ENCODE measurements around the gene ITGB7.

Gene ITGB7

DNA sequence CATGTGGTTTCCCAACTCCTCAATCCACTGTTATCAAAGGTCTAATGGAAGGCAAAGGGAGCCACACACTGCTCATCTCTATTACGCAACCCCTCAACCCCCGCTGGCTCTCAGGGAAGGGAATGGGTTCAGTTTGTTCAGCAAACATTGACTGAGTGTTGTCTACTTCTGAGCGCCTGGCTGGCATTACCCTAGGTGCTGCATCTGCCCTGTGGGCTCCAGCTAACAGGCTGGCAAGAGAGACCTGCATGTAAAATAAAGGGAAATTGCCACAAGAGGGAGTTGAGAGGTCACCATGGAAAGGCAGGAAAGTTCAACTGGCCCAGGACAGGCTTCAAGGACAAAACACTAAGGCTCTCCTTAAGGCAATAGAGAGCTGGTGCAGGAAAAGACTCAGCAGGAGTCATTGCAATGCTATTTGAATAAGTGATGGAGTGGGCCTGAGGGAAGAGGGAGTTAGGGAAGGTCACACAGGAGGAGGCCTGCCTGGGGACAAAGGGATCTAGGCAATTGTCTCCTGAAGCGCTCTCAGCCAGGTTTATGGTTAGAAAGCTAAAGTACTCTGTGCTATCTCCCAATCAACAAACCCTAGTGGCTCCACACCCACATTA, 32.1 kb downstream of the ITGB7 start:
- in situ Hi-C loops (cut with HindIII; ENCODE audit: low sequenced_read_pairs): loop anchor here (5.0 kb wide), 2 partner anchors 108 to 122 kb away; partner anchors contain the start of genes MYG1 and PFDN5
- DNase-seq (ENCODE audit: low read depth): no peak
- TF ChIP-seq, protein P1, sequence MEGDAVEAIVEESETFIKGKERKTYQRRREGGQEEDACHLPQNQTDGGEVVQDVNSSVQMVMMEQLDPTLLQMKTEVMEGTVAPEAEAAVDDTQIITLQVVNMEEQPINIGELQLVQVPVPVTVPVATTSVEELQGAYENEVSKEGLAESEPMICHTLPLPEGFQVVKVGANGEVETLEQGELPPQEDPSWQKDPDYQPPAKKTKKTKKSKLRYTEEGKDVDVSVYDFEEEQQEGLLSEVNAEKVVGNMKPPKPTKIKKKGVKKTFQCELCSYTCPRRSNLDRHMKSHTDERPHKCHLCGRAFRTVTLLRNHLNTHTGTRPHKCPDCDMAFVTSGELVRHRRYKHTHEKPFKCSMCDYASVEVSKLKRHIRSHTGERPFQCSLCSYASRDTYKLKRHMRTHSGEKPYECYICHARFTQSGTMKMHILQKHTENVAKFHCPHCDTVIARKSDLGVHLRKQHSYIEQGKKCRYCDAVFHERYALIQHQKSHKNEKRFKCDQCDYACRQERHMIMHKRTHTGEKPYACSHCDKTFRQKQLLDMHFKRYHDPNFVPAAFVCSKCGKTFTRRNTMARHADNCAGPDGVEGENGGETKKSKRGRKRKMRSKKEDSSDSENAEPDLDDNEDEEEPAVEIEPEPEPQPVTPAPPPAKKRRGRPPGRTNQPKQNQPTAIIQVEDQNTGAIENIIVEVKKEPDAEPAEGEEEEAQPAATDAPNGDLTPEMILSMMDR (IDR thresholded peaks at IDR 0.05; ENCODE audit: low read depth, low read length, missing control alignments): peak; percentile 20
- H3K4me3 ChIP-seq (ENCODE audit: low read depth, low read length): no peak overlapping the region

DNA sequence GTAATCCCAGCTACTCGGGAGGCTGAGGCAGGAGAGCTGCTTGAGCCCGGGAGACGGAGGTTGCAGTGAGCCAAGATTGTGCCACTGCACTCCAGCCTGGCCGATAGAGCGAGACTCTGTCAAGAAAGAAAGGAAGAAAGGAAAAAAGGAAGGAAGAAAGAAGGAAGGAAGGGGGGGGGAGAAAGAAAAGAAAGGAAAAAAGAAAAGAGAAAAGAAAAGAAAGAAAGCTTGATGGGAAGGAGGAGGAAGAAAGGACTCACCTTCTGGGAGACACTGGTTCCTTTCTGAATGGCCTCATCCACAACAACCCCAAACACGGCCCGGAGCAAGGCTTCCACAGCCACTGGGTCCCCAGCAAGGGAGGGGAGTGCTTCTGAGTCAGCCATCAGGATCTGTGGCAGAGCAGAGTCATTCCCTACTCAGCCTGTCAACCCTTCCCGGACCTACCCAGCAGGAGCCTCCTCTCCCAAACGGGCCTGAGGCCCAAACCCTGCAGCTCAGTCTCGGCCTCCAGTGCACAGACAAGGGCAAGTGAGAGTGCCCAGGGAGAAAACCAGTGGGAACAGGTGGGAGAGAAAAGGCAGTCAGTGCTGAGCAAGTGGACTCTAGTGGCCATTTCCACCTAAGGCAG, 33.9 kb downstream of the ITGB7 start:
- DNase-seq (ENCODE audit: low read depth): no peak
- in situ Hi-C loops (cut with HindIII; ENCODE audit: low sequenced_read_pairs): loop anchor here (5.0 kb wide), 2 partner anchors 106 to 124 kb away; partner anchors contain the start of genes MYG1 and PFDN5
- no peak overlapping the region for H3K4me3 ChIP-seq (ENCODE audit: low read depth, low read length)
- TF ChIP-seq, protein P1 (IDR thresholded peaks at IDR 0.05; ENCODE audit: low read depth, low read length, missing control alignments): no peak

DNA sequence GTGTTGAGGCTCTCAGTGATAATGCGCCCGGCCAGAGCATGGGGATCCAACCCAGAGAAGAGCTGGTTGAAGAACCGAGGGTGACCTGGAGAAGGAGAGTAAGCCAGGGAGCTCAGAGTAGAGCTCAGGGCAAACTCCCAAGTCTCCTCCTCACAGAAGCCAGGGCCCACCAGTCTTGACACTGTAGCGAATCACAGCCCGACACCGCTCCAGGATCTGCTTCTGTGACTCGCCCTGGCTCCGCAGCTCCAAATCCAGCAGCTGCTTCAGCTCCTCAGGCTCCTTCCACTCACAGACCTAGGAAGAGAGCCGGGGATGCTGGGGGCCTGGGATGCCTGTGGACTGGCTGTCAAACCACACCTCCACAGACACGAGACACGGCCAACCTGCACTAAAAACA, 34.7 kb downstream of the ITGB7 start:
- no peak overlapping the region for H3K4me3 ChIP-seq (ENCODE audit: low read depth, low read length)
- no peak for DNase-seq (ENCODE audit: low read depth)
- in situ Hi-C loops (cut with HindIII; ENCODE audit: low sequenced_read_pairs): loop anchor here (5.0 kb wide), 2 partner anchors 105 to 125 kb away; partner anchors contain the start of genes MYG1 and PFDN5
- TF ChIP-seq, protein P1 (IDR thresholded peaks at IDR 0.05; ENCODE audit: low read depth, low read length, missing control alignments): no peak

DNA sequence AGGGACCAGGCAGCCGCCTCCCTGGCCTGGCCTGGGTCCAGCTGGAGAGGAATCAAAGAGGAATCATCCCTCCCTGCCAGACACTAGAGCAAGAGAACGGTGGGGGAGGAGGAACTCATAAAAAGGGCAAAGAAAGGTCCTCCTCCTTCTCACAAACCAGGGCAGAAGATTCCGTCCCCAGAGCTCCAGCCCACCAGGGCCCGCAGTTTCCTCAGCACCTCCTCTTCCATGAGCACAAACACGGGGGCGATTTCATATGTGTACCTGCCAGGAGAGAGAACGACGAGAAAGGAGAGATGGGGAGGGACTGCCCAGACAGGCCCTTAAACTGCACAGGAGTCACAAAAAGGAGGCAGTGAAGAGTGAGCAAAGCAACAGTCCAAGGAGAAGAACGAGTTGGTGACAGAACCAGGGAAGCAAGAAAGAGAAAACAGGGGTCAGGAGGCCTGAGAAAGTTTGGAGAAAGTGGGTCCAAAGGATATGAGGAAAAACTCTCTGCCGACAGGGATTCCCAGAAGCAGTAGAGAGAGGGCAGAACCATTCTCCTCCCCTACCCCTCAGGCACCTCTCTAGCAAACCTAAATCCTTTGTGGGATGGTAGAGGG, 35.2 kb downstream of the ITGB7 start:
- in situ Hi-C loops (cut with HindIII; ENCODE audit: low sequenced_read_pairs): loop anchor here (5.0 kb wide), 2 partner anchors 105 to 125 kb away; partner anchors contain the start of genes MYG1 and PFDN5
- no peak overlapping the region for H3K4me3 ChIP-seq (ENCODE audit: low read depth, low read length)
- no peak for DNase-seq (ENCODE audit: low read depth)
- TF ChIP-seq, protein P1 (IDR thresholded peaks at IDR 0.05; ENCODE audit: low read depth, low read length, missing control alignments): no peak

DNA sequence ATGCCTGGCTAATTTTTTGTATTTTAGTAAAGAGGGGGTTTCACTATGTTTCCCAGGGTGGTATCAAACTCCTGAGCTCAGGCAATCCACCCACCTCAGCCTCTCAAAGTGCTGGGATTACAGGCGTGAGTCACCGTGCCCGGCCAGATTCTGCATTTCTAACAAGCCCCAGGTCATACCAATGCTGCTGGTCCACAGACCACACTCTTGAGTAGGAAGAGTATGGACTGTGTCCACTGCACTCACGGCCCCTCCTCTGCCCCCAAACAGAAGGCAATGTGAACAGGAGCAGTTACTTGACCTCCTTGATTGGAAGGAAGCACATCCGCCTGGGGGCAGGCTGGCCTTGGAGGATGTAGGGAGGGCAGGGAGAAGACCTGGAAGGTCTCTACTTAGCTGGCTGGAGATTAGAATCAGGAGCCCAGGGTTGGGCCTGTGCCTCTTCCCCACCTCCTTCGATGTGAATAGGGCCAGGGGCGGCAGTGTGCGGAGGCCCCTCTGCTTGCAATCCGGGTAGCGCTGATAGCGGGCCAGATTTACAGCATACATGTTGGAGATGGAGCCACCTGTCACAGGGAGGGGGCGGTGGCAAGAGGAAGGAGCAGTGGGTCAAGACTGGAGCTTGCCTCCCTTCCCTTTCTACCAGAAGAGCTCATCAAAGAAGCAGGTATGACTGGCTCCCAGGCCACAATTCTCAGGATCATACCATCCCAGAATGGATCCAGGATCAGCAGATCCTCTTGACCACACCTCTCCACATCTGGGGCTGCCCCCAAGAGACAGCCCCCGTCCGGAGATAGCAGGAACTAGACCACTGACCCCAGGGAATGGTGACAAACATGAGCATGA, 36.0 kb downstream of the ITGB7 start:
- DNase-seq (ENCODE audit: low read depth): no peak
- in situ Hi-C loops (cut with HindIII; ENCODE audit: low sequenced_read_pairs): loop anchor here (5.0 kb wide), 2 partner anchors 104 to 126 kb away; partner anchors contain the start of genes MYG1 and PFDN5
- no peak overlapping the region for H3K4me3 ChIP-seq (ENCODE audit: low read depth, low read length)
- TF ChIP-seq, protein P1 (IDR thresholded peaks at IDR 0.05; ENCODE audit: low read depth, low read length, missing control alignments): no peak

DNA sequence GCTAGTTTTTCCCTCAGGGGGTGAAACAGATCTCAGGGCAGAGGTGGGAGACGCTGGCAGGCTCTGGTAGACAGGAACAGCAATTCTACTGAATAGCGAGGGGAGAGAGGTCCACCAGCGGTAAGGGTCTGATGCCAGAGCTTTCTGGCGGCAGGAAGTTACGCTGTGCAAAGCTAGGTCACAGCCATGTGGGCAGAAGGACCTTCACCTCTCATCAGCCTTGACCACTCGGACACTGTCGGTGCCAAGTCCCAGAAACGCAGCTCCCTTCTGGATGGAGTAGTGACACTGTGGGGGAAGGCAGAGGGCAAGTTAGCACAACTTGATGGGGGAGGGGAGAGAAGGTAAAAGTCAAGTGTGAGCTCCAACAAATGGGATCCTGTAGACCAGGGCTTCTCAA, 36.8 kb downstream of the ITGB7 start:
- in situ Hi-C loops (cut with HindIII; ENCODE audit: low sequenced_read_pairs): loop anchor here (5.0 kb wide), 2 partner anchors 103 to 127 kb away; partner anchors contain the start of genes MYG1 and PFDN5
- H3K4me3 ChIP-seq (ENCODE audit: low read depth, low read length): no peak overlapping the region
- DNase-seq (ENCODE audit: low read depth): no peak
- TF ChIP-seq, protein P1 (IDR thresholded peaks at IDR 0.05; ENCODE audit: low read depth, low read length, missing control alignments): no peak

Data from astrocyte of the cerebellum (primary cell).